DND-41 (cell line): ENCODE results near the gene KIF4A.
A peak's percentile ranks its signal among the peaks of the same experiment; 100 is the strongest.
"Not testable (repeated sequence)": the region's sequence is repeated elsewhere in the genome, so short reads cannot be mapped to it uniquely, and the experiment has no call there.

ENCODE experiments used
- ATAC-seq: fragments of 200-7000 bp; cut with Tn5 transposase; 3 replicates; pipeline ENCODE4 v1.9.1; 2021; ENCODE audit warnings: low read depth; ENCODE audit not compliant: insufficient read depth
- DNase-seq: peaks from one replicate; pipeline ENCODE4 v3.0.0-alpha.2; 2020
- H2AFZ ChIP-seq: 2 replicates; pipeline ENCODE4 v1.6.0; 2012; ENCODE audit warnings: low read depth, low read length
- H3K27ac ChIP-seq: 2 replicates; pipeline ENCODE4 v1.5.1; 2012; ENCODE audit warnings: low read length, inconsistent platforms
- H3K27me3 ChIP-seq: fragments of 200-600 bp; sonication (generic); 2 replicates; pipeline ENCODE4 v1.6.0; 2012; ENCODE audit warnings: low read length, mild to moderate bottlenecking, inconsistent platforms; ENCODE audit not compliant: insufficient read depth, poor library complexity
- H3K36me3 ChIP-seq: 2 replicates; pipeline ENCODE4 v1.5.1; 2012; ENCODE audit warnings: low read length, inconsistent platforms; ENCODE audit not compliant: insufficient read depth
- H3K4me1 ChIP-seq: 2 replicates; pipeline ENCODE4 v1.5.1; 2012; ENCODE audit warnings: mild to moderate bottlenecking, low read length; ENCODE audit not compliant: insufficient read depth
- H3K4me2 ChIP-seq: 2 replicates; pipeline ENCODE4 v1.6.0; 2012; ENCODE audit warnings: mild to moderate bottlenecking, moderate library complexity, low read length, inconsistent platforms; ENCODE audit not compliant: insufficient read depth
- H3K4me3 ChIP-seq, 2 experiments: fragments of 200-600 bp in 1 of 2; shearing (Covaris generic) in 1 of 2; 2 replicates each; pipeline ENCODE4 v1.5.1; 2012 to 2016; ENCODE audit warnings: inconsistent platforms in 2 of 2, low read length in 2 of 2, mild to moderate bottlenecking in 2 of 2, low read depth in 1 of 2, moderate library complexity in 1 of 2
- H3K79me2 ChIP-seq: 2 replicates; pipeline ENCODE4 v1.6.0; 2012; ENCODE audit warnings: low read length, inconsistent platforms; ENCODE audit not compliant: insufficient read depth
- H3K9ac ChIP-seq: 2 replicates; pipeline ENCODE4 v1.6.0; 2012; ENCODE audit warnings: low read depth, mild to moderate bottlenecking, inconsistent platforms, low read length, moderate library complexity
- H3K9me3 ChIP-seq: 2 replicates; pipeline ENCODE4 v1.5.1; 2012; ENCODE audit warnings: low read length, moderate library complexity, mild to moderate bottlenecking, inconsistent platforms; ENCODE audit not compliant: insufficient read depth, severe bottlenecking
- H4K20me1 ChIP-seq: 2 replicates; pipeline ENCODE4 v1.6.0; 2012; ENCODE audit warnings: low read length; ENCODE audit not compliant: insufficient read depth
- CTCF ChIP-seq: IDR thresholded peaks from 2 replicates; pipeline ENCODE4 v1.5.1; 2012; ENCODE audit warnings: borderline replicate concordance, low read length, moderate library complexity, mild to moderate bottlenecking; ENCODE audit not compliant: poor library complexity, severe bottlenecking; ENCODE audit errors: extremely low read depth
- EZH2 ChIP-seq: IDR thresholded peaks from 3 replicates; pipeline ENCODE4 v1.6.1; 2012; ENCODE audit warnings: borderline replicate concordance, low read depth, mild to moderate bottlenecking, moderate library complexity, low read length, inconsistent platforms; ENCODE audit not compliant: severe bottlenecking

The KIF4A gene, protein sequence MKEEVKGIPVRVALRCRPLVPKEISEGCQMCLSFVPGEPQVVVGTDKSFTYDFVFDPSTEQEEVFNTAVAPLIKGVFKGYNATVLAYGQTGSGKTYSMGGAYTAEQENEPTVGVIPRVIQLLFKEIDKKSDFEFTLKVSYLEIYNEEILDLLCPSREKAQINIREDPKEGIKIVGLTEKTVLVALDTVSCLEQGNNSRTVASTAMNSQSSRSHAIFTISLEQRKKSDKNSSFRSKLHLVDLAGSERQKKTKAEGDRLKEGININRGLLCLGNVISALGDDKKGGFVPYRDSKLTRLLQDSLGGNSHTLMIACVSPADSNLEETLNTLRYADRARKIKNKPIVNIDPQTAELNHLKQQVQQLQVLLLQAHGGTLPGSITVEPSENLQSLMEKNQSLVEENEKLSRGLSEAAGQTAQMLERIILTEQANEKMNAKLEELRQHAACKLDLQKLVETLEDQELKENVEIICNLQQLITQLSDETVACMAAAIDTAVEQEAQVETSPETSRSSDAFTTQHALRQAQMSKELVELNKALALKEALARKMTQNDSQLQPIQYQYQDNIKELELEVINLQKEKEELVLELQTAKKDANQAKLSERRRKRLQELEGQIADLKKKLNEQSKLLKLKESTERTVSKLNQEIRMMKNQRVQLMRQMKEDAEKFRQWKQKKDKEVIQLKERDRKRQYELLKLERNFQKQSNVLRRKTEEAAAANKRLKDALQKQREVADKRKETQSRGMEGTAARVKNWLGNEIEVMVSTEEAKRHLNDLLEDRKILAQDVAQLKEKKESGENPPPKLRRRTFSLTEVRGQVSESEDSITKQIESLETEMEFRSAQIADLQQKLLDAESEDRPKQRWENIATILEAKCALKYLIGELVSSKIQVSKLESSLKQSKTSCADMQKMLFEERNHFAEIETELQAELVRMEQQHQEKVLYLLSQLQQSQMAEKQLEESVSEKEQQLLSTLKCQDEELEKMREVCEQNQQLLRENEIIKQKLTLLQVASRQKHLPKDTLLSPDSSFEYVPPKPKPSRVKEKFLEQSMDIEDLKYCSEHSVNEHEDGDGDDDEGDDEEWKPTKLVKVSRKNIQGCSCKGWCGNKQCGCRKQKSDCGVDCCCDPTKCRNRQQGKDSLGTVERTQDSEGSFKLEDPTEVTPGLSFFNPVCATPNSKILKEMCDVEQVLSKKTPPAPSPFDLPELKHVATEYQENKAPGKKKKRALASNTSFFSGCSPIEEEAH

DNA sequence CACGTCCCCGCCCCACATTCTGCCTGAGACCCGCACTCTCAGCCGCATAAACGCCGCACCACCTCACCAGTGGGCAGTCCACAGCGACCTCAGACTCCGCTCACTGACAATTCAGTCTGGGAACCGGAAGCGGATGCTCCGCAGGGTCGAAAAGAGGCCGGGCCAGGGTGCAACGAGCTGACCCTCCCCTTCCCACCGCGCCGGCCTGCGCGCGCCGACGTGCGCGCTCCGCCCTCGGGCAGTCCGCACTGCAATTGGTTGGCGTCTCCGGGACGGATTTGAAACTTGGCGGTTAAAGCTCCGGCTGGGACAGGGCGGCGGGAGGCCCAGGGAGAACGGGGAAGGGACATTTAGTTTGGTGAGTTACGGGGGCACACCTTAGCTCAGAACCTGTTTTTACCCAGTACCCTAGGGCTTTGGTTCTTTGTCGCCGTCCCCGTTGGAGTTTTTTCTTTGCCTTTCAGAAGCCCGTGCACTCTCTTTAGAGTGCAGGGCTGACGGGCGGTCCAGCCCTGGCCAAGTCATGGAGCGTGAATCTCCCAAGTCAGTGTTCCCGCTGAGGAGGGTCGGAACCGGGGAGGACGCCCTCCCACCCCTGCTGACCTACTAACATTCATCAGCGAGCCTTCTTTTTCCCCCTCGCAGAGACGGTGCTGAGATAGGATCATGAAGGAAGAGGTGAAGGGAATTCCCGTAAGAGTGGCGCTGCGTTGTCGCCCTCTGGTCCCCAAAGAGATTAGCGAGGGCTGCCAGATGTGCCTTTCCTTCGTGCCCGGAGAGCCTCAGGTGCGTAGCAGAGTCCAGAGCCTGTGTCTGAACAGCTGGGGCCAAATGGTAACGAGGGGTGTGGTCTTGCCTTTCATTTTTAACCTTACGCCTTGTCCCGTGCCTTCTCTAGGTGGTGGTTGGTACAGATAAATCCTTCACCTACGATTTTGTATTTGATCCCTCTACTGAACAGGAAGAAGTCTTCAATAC is at the start of gene KIF4A, which contains the start of gene PDZD11:
KIF4A (plus strand) TSS at position 312 of the 978 bp plus-strand sequence; CDS start at position 667, 355 bp downstream.
PDZD11 (minus strand) TSS at position 135 of the 978 bp plus-strand sequence. CDS start 586 bp downstream, outside the sequence.
- H3K27me3 ChIP-seq, result no peaks in the 10 kb centered on the region
- peaks cover 36% of the 10 kb centered on the region for H3K4me1 ChIP-seq
- TF ChIP-seq CTCF (no peak), EZH2 (no peak)
- no peaks in the 10 kb centered on the region for H4K20me1 ChIP-seq
- H3K36me3 ChIP-seq, result peaks cover 39% of the 10 kb centered on the region
- H3K9me3 ChIP-seq, result no peaks in the 10 kb centered on the region
- H2AFZ ChIP-seq, result peak within 1 kb of the TSS; percentile 95
- peak within 1 kb of the TSS; percentile 75 to 98 for H3K4me3 ChIP-seq
- DNase-seq (peak; percentile 86), ATAC-seq (peak; percentile 98)
- H3K79me2 ChIP-seq, result peaks cover 57% of the 10 kb centered on the region
- H3K9ac ChIP-seq, result peak within 1 kb of the TSS; percentile 78
- H3K27ac ChIP-seq, result peak within 1 kb of the TSS; percentile 91
- peak within 1 kb of the TSS; percentile 93 for H3K4me2 ChIP-seq

DNA sequence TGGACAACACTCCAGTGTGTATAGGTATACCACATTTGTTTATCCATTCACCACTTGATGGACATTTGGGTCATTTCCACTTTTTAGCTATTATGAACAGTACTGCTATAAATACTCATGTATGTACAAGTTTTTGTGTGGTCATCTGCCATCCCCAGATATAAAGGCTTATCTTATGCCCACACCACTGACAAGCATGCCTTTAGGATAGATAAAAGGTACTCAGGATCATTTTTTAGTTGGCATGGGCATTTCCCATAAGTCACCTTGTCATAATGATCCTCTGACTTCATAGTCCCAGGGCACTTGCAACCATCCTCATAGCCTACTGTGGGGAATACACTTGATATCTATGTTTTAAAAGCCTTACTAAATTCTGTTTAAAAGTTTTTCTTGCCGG is 49.2 kb upstream of the KIF4A start:
- no peak for DNase-seq
- H2AFZ ChIP-seq, result no peak overlapping the region
- H3K27me3 ChIP-seq, result no peaks in the 10 kb centered on the region
- no peaks in the 10 kb centered on the region for H4K20me1 ChIP-seq
- H3K4me1 ChIP-seq, result no peaks in the 10 kb centered on the region
- H3K9me3 ChIP-seq, result no peaks in the 10 kb centered on the region
- no peak overlapping the region for H3K4me3 ChIP-seq
- ATAC-seq, result no peak
- H3K4me2 ChIP-seq, result no peak overlapping the region
- no peak for TF ChIP-seq EZH2
- no peak for TF ChIP-seq CTCF
- no peaks in the 10 kb centered on the region for H3K36me3 ChIP-seq
- no peak overlapping the region for H3K9ac ChIP-seq
- no peaks in the 10 kb centered on the region for H3K79me2 ChIP-seq
- no peak overlapping the region for H3K27ac ChIP-seq

DNA sequence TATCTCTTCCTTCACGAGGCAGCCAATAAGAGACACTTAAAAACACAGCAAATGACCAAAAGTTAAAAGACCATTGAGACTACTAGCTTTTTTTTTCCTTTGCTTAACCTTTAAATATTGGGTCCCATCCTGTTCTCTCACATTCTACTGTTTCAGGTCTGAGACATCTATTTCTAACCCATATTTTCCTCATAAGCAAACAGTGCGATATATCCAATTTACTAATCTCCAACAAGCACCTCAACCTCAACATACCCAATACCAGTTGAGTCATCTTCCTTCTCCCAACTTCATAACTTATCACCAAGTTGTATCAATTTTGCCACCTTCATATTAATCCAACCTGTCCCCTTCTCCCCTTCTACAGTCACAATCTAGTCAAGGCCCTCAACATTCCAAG is 48.4 kb upstream of the KIF4A start:
- Histone ChIP-seq H4K20me1 (no peaks in the 10 kb centered on the region), H3K79me2 (no peaks in the 10 kb centered on the region), H3K4me2 (no peak overlapping the region), H3K36me3 (no peaks in the 10 kb centered on the region), H3K27me3 (no peaks in the 10 kb centered on the region), H3K4me1 (no peaks in the 10 kb centered on the region), H3K9ac (no peak overlapping the region), H2AFZ (no peak overlapping the region), H3K4me3 (no peak overlapping the region), H3K9me3 (no peaks in the 10 kb centered on the region), H3K27ac (no peak overlapping the region)
- DNase-seq, result no peak
- TF ChIP-seq CTCF, result no peak
- TF ChIP-seq EZH2, result no peak
- ATAC-seq, result no peak

- not testable (repeated sequence) for H3K4me2 ChIP-seq, H3K9ac ChIP-seq, H4K20me1 ChIP-seq, H3K9me3 ChIP-seq, H3K4me3 ChIP-seq, DNase-seq, H2AFZ ChIP-seq, H3K27ac ChIP-seq, ATAC-seq, H3K4me1 ChIP-seq, H3K36me3 ChIP-seq, H3K79me2 ChIP-seq, H3K27me3 ChIP-seq
Measured at GRCh38 chrX:70243601-70244000, 46.3 kb upstream of the KIF4A start.
